Esophagus muscularis mucosa (tissue), 4 donors: ENCODE measurements around the gene PAPOLG.

ENCODE experiments used
- EP300 ChIP-seq: sonication (generic); formaldehyde crosslinking; IDR thresholded peaks from one replicate; pipeline ENCODE4 v1.6.1; 2017; ENCODE audit warnings: antibody characterized with exemption
- POLR2A ChIP-seq: fragments of 450-650 bp; IDR thresholded peaks from one replicate; pipeline ENCODE4 v1.6.1; 2017; ENCODE audit warnings: antibody characterized with exemption, moderate library complexity, mild to moderate bottlenecking, low read depth
- POLR2AphosphoS5 ChIP-seq, 2 donors: sonication (generic); formaldehyde crosslinking; IDR thresholded peaks; one replicate each; pipeline ENCODE4 v1.6.1; 2017; ENCODE audit warnings: antibody characterized with exemption in 2 of 2
- TF ChIP-seq, protein P1 (sequence below), 3 experiments: fragments of 200-600 bp in 2 of 3; fragments of 450-650 bp in 1 of 3; sonication (generic) in 2 of 3; IDR thresholded peaks; one replicate each; pipeline ENCODE4 v1.5.1; 2017 to 2019; ENCODE audit warnings: antibody characterized with exemption in 3 of 3, mild to moderate bottlenecking in 2 of 3, moderate library complexity in 1 of 3

GRCh38 chr2:60775048-60775639, 19.1 kb downstream of the PAPOLG start:
- TF ChIP-seq, protein P1, sequence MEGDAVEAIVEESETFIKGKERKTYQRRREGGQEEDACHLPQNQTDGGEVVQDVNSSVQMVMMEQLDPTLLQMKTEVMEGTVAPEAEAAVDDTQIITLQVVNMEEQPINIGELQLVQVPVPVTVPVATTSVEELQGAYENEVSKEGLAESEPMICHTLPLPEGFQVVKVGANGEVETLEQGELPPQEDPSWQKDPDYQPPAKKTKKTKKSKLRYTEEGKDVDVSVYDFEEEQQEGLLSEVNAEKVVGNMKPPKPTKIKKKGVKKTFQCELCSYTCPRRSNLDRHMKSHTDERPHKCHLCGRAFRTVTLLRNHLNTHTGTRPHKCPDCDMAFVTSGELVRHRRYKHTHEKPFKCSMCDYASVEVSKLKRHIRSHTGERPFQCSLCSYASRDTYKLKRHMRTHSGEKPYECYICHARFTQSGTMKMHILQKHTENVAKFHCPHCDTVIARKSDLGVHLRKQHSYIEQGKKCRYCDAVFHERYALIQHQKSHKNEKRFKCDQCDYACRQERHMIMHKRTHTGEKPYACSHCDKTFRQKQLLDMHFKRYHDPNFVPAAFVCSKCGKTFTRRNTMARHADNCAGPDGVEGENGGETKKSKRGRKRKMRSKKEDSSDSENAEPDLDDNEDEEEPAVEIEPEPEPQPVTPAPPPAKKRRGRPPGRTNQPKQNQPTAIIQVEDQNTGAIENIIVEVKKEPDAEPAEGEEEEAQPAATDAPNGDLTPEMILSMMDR (IDR thresholded peaks at IDR 0.05), result no peak
- no peak for TF ChIP-seq POLR2A
- no peak for TF ChIP-seq POLR2AphosphoS5 (IDR thresholded peaks at IDR 0.05)
- no peak for TF ChIP-seq EP300
